ENCODE results near the gene ARHGAP12.

DNA sequence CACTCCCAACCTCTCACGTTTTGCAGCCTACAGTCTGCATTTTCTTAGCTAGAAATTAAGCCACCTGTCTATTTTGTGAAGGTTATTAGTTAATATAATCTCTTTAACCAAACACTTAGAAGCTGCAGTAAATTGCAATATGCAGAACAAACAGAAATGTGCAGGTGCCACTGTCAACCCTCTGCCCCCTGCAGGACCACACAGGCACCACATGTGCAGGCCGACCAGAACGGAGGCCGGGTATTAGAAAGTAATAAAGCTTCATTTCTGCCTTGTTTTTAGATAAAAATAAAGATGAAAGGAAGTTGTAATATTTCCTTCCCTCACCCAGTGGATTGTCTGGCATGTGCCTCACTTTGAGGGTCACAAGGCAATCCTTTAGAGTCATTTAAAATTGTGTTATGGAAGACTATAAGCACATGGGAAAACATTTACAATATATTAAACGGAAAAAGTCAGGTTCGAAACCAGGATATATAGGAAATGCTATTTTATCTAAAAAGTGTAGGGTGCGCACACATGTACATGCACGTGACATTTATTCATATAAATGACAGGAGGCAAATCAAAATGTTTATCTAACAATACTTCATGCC lies 158.2 kb downstream of the ARHGAP12 start:
- no peak for TF ChIP-seq REST (IDR thresholded peaks at IDR 0.05; ENCODE audit: insufficient replicate concordance, low read depth)
- TF ChIP-seq, protein P1, sequence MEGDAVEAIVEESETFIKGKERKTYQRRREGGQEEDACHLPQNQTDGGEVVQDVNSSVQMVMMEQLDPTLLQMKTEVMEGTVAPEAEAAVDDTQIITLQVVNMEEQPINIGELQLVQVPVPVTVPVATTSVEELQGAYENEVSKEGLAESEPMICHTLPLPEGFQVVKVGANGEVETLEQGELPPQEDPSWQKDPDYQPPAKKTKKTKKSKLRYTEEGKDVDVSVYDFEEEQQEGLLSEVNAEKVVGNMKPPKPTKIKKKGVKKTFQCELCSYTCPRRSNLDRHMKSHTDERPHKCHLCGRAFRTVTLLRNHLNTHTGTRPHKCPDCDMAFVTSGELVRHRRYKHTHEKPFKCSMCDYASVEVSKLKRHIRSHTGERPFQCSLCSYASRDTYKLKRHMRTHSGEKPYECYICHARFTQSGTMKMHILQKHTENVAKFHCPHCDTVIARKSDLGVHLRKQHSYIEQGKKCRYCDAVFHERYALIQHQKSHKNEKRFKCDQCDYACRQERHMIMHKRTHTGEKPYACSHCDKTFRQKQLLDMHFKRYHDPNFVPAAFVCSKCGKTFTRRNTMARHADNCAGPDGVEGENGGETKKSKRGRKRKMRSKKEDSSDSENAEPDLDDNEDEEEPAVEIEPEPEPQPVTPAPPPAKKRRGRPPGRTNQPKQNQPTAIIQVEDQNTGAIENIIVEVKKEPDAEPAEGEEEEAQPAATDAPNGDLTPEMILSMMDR (IDR thresholded peaks at IDR 0.05; ENCODE audit: insufficient read depth, low read length): peak; percentile 84
